ENCODE measurements around the gene NKRF.

Gene NKRF

DNA sequence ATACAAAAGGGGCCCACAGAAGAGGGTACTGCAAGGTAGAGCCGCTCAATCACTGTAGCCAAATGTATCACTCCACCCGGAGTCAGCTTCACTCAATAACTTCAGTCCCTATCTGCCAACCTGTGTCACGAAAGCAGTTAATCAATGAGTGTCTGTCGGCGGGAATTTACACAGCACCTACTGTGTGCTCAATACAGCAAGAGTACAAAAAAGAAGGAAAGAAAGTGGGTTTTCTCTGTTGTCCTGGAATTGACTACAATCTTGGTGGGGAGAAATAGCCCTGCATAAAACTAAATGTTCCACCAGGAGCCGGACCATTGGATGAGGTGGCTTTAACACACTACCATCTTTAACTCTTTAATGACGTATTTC, 780 bp upstream of the NKRF start:
- DNase-seq, result no peak

DNA sequence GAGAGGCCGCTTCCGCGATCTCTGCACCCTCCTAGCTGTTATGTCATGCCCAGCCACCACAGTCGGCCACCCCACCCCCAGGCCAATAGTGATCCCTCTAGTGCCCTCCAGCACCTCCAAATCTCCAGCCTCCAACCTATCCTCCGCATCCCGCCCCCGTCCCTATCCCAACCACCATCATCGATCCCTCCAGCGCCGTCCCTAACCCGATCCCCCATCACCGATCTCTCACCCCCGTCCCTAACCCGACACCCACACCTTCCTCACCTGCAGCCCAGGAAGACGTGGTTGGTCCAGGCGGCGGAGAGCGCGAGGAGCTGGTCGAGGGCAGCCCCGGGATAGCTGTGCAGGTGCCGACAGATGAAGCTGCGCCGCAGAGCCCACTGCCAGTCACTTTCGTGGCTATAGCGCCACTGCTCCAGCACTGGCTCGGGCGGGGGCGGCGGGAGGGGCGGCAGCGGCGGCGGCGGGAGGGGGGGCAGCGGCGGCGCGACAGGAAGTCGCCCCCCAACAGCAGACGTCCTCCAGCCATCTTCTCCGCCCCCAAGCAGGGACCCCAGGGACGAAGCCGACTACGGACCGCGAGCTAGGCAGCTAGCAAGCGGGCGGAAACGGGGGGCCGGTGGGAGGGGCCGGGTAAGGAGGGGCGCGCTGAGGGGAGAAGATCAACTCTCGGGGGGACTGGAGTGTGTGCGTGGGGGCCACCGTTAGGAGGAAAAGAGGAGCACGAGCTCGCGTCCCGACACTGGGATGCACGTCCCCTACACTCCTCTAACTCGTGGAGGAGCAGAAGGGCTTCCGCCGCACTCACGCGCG, 552 bp downstream of the NKRF start:
- peak; percentile 23 for DNase-seq

DNA sequence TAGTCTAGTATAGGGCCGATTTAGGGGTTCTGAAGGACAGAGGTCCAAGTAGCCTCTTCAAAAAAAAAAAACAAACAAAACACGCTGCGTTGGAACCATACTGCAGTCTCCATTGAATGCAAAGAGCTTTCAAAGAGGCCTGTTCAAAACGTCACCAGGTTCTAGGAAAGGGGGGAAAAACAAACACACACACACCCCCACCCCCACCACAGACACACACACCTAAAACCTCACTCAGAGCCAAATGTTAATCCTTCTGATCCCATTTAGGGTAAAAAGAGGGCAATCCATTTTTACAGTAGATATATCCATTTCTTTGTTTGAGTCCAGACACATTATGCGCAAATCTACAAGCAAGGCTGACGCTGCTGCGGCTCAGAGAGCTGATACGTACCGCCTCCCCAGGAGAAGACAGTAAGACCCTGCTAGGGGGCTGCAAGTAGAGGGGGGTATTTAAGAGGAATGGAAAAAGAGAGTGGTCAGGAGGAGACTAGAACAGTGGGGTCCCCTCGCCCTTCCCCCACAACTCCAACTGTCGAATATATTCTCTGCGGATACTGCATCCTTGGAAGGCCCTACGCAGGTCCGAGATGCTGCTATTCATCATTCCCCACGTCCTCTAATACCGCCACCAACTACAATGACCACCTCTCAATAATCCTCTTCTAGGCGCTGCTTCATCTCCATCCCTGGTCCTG, 1.3 kb downstream of the NKRF start:
- no peak for DNase-seq

DNA sequence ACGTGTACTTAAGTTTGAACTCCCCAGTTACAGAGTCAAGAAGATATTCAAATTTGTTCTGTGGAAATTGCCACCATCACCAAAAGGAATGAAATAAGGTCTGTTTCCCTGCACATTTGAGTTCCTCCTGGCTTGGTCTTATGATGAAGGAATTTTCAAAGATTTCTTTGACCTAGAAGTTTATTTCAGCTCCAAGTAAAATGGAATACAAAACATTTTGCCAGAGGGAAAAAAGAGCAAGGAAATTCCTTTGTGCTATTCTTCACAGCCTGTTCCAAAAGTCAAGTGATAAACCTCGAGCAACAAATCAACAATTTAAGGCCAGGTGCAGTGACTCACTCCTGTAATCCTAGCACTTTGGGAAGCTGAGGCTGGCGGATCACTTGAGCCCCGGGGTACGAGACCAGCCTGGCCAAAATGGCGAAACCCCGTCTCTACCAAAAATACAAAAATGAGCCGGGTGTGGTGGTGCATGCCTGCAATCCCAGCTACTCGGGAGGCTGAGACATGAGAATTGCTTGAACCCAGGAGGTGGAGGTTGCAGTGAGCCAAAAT, 3.4 kb downstream of the NKRF start:
- DNase-seq, result no peak

DNA sequence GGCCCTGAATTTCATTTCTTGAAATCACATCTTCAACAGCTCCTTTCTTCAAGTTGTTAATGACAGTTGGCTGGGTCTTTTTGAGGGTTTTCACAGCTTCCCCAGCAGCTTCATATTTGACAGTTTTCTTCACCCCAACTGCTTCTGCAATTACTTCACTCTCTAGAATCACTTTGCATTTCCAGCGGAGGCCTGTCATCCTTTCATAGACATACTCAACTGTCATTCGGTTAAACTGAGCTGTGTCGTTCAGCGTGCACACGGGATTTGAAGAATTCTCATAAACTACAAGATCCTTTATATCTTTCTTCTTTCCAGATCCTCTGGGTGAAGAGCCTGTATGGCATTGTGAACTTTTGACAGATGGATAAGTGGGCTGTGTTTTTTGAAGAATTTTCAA, 16.4 kb downstream of the NKRF start:
- no peak for DNase-seq

DNA sequence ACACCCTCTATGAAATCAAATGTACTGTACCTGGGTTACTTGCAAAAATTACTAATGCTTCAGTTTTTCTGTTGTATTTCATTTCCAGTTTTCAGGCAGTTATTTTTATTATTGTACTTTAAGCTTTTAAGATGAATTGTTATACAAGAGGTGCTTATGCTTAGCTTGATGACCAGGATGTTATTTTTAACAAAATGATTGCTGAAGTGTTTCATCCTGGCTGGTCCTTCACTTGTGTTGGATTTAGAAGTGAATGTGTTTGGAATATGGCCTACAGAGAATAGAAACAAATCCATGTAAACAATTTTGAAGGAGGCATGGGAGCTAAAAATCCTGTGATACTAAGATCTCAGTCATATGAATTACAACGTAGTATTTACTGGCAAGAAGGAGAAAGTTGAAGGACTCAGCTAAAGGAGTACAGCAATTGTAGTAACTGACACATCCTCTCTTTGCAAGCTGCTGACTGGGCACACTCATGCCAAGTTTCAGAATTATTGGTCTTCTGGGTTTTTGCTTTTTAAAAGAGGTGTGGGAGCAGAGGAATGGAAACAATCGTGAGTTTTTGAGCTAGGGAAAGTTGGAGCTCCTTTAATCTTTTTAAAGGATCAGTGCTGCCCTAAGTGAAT, 22.7 kb downstream of the NKRF start:
- no peak for DNase-seq

DNA sequence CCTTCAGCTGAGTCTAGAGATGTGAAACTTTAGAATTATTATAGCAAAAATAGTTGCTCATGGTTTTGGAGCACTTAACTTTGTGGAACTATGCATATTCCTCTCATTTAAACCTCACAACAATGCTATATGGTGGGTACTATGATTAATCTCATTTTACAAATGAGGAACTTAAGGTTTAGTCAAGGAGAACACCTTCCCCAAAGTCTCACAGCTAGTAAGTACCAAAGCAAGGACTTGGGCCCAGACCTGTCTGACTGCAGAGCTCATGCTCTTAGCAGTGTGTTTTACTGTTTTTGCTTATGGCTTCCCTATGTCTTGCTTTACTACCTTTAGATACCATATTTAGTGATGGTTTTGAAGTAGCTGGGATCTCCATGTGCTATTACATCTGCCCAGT, 26.8 kb downstream of the NKRF start:
- no peak for DNase-seq

DNA sequence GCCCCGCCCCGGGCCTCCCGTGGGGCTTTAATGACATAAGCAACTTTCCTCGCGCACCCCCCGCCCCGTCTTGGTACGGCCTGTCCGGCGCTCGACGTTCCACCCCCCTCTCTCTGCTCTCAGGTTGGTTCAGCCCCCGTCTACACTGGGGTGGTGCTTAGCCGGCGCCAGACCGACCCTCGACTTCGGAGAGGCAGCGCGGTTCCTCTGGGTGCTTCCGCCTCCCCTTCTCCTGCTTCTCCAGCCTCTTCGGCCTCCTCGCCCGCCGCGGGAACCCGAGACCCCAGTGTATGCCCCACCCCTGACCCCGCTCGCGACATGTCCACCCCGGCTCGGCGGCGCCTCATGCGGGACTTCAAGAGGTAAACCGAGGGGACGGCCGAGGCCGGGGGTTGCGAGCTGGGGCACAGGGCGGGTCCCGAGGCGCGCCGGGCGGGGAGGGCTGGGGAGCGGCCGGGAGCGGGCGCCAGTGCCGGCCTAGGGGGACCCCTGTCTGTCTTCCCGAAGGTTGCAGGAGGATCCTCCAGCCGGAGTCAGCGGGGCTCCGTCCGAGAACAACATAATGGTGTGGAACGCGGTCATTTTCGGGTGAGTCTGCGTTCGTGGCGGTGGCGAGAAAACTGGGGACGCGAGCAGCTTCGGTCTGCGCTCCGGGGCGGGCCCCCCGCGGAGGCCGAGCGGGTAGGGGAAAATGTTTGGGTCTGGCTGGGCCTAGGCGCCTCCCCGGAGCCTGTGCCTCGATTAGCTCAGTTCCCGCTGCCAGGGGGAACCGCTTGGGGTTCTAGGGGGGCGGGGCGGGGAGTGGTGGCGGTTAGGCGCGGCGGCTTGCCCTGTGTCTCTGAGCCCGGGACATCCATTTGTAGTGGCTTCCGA, 31.6 kb downstream of the NKRF start, which contains the start of gene UBE2A:
TSS of gene UBE2A (plus strand) at position 170 of the 873 bp plus-strand sequence. CDS start at position 319, 149 bp downstream.
- DNase-seq, result peak; percentile 88

DNA sequence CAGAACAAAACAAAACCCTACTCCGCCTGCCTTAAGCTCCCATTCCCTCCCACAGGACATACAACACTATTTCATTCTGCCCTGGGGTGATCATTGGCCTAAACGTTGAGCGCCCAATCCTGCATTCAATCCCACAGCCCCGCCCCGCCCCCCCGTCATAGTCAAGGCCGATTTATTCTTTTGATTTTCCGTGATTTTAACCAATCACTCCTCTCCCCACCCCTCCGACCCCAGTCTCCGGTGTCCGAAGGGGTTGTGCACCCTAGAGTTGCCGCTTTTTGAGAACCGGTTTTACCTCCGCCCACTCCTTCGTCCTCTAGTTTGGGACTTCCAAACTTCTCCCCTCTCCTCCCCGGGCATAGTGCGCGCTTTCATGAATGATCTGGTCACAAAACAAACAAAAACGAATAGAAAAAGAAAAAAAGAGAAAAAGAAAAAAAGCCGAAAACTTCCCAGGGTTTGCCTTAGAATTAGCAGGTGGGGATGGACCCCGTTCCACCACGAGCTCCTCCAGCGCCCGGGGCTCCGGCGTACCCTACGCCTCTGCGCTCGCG, 32.3 kb downstream of the NKRF start:
- no peak for DNase-seq

DNA sequence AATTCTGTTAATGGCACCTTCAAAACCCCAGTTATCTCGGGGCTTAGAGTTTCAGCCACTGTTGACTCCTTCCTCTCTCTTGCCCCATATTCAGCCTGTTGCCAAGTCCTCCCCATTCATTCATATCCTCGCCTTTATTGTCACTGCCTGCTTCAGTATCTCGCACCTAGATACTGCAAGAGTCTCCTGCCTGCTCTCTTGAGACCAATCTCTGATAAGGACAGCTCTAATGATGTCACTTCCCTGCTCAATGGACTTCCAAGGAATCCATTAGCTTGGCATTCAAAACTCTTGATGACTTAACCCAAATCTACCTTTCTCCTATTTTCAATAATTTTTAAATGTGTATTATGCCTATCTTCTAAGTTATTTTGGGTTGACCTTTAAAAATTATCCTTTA, 33.0 kb downstream of the NKRF start:
- DNase-seq, result no peak

DNA sequence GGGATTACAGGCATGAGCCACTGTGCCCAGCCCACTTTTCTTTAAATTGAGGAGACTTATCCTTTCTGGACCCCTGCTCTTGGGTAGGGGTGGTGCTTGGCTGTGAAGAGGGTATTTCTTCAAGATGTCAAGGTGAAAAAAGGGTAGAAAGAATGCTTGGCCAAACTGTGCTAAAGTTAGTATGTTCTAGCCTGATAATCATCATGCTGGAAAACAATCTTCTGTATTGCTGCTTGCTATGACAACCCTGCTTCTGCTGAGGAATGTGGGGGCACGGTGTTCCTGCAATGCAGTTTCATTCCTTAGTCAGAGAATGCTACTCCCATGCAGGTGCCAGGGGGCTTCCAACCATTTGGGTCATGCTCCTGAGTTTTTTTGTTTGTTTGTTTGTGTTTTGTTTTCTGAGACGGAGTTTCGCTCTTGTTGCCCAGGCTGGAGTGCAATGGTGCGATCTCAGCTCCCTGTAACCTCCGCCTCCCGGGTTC, 35.8 kb downstream of the NKRF start:
- no peak for DNase-seq

DNA sequence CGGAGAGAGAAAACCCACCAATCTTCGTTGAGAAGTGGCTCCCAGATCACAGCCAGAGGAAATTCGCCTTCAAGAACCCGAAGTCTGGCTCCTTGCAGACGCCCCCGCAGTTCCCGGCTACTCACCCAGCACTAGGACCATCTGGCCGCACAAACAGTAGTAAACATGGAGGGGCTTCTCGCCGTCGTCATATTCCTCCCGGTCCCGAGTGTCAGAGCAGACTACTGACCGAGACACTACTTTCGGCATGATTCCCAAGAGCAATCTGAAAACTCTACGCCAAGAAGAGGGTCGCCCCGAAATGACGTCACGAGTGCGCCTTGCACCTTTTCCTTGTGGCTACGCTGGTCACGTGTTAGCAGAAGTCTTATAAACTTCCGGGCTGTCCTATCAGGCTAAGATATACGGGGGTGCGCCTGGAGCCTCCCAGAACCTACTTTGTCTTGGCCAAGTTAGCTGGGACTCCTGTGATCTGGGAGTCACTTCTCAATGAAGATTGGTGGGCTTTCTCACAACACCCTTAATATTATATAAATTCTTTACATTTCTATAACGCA, 41.0 kb downstream of the NKRF start, which contains the start of gene STEEP1:
TSS of gene STEEP1 (minus strand) at position 303 of the 557 bp plus-strand sequence. CDS start at position 249, 54 bp downstream.
- DNase-seq, result peak; percentile 90

DNA sequence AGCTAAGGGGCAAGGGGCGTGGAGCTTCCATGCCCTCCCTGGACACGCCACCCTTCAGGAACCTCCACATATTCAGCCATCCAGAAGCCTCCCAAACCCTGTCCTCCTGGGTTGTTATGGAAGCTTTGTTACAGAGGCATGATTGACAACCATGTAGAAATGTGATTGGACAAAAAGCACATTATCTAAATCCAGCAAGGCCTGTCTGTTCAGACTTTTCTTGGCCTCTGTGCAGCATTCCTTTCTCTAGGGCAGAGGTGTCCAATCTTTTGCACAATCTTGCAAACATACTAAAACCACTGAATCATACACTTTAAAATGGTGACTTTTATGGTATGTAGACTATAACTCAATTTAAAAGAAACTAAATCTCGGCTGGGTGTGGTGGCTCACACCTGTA, 53.7 kb downstream of the NKRF start:
- DNase-seq, result no peak

DNA sequence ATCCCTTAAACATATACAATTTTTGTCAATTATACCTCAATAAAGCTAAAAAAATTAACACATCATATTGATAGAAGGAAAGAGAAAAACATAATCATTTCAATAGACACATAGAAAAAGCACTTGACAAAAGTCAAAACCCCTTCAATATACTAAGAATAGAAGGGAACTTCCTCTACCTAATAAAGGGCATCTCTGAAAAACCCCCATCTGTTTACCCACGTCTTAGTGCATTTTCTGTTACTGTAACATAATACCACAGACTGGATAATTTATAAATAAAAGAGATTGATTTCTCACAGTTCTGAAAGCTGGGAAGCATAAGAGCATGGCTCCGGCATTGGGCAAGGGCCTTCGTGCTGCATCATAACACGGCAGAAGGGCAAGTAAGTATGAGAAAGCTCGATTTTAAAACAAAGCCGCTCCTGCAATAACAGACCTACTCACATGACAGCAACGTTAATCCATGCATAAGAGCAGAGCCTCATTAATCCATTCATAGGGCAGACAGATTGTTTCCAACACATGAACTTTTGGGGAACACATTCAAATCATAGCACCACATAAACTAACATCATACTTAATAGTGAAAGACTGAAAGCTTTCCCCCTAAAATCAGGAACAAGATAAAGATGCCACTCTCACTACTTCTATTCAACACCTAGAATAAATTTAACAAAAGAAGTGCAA, 56.8 kb downstream of the NKRF start:
- no peak for DNase-seq

DNA sequence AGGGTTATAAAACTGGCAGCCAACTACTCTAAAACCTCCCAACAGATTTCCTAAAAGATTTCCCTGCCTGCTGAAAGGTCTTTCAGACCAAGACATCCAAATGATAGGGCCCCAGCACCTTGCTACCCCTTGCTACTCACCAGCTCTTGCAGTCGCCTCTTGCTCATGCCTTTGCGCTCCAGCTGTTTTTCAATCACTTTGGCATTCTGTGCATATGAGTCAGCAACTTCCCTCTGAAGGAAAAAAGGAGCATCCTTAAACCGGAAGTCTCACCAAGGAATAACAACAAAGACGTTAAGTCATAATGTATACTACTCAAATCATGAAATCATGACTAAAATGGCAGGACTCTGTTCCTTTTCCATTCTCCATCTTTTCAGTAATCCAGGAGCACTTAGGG, 65.0 kb downstream of the NKRF start:
- DNase-seq, result no peak

DNA sequence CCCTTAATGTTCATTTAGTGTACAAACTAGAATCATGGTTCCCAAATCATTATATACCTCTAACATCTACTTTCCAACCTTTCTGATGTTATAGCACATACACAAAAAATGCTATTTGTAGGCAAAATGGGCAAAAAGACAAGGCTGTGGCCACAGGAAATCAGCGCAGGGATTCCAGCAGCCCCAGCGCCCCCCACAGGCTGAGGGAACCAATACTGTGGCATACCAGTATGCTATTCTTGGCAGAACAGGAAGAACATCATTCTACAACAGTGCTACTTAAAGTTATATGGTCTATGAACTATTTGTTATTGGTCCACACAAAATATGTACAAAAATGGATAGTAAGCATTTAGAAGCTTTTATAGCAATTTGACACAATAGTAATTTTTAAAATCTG, 66.4 kb downstream of the NKRF start:
- DNase-seq, result no peak
